Prostate gland (tissue), 2 donors: Measurements from ENCODE around the gene ATP6V1B1. TPM values are rescaled to one million over a fixed set of nuclear protein-coding genes. Genes with fewer than 3 reads are reported as not detected.

ENCODE experiments used
- DNase-seq: peaks from one replicate; pipeline ENCODE4 v3.0.0-alpha.2; 2019; ENCODE audit warnings: low spot score
- H3K27ac ChIP-seq, 2 donors: fragments of 200-600 bp; sonication (generic); 2 replicates each; pipeline ENCODE4 v1.5.1; 2017 to 2019
- H3K27me3 ChIP-seq: fragments of 200-600 bp; sonication (generic); replicated peaks from 2 replicates; pipeline ENCODE4 v1.5.1; 2019; ENCODE audit not compliant: insufficient read depth
- H3K36me3 ChIP-seq, 2 donors: fragments of 200-600 bp; sonication (generic); 1 replicate in 1 of 2; 2 replicates in 1 of 2; pipeline versions ENCODE4 v1.5.1 to v1.8.1; 2017 to 2019
- H3K4me1 ChIP-seq: fragments of 200-600 bp; sonication (generic); replicated peaks from 2 replicates; pipeline ENCODE4 v1.5.1; 2019
- H3K4me3 ChIP-seq, 2 donors: fragments of 200-600 bp; sonication (generic); 2 replicates each; pipeline ENCODE4 v1.5.1; 2017 to 2019
- H3K9me3 ChIP-seq: fragments of 200-600 bp; sonication (generic); 2 replicates; pipeline ENCODE4 v1.5.1; 2017
- CTCF ChIP-seq, 4 experiments: fragments of 200-600 bp in 2 of 4; fragments of 450-650 bp in 2 of 4; sonication (generic) in 2 of 4; IDR thresholded peaks; 1 replicate in 3 of 4; 2 replicates in 1 of 4; pipeline ENCODE4 v1.5.1; 2016 to 2019; ENCODE audit warnings: antibody characterized with exemption in 4 of 4, mild to moderate bottlenecking in 2 of 4, moderate library complexity in 2 of 4
- POLR2A ChIP-seq: fragments of 450-650 bp; IDR thresholded peaks from one replicate; pipeline ENCODE4 v1.6.1; 2016; ENCODE audit warnings: antibody characterized with exemption, mild to moderate bottlenecking
- POLR2AphosphoS5 ChIP-seq: sonication (generic); formaldehyde crosslinking; IDR thresholded peaks from one replicate; pipeline ENCODE4 v1.6.1; 2017; ENCODE audit warnings: antibody characterized with exemption
- WGBS: methylation state at CpG from one replicate; pipeline ENCODE4 v1.1.5; 2018; 5-methylcytosine and 5-hydroxymethylcytosine counted together
- intact Hi-C: fragments of 100-400 bp; cut with DNase I; formaldehyde crosslinking; loops from one replicate; pipeline ENCODE4 v1.14.2; 2022
- total RNA-seq, 2 donors: library from RNA; depleted of rRNA; stranded (reverse); fragments of >200 nt; gene quantifications; one replicate each; pipeline ENCODE4 v1.1.0, GENCODE V29; 2016

The ATP6V1B1 gene
- total RNA-seq, 2 donors from 2014 or later = 1.2 TPM; not detected in 1

GRCh38 chr2:70987386-70987785, 51.7 kb downstream of the ATP6V1B1 start:
- WGBS = 90% methylated on average over 1 of the region's 1 CpG
- H3K9me3 ChIP-seq = no peaks in the 10 kb centered on the region
- no peak for DNase-seq
- intact Hi-C loops = no loop called here
- peaks cover 7 to 10% of the 10 kb centered on the region in 2 donors for H3K36me3 ChIP-seq
- no peaks in the 10 kb centered on the region for H3K4me1 ChIP-seq
- H3K27me3 ChIP-seq = no peaks in the 10 kb centered on the region
- H3K4me3 ChIP-seq = no peak overlapping the region
- no peak overlapping the region for H3K27ac ChIP-seq
- no peak for TF ChIP-seq POLR2AphosphoS5
- TF ChIP-seq POLR2A = no peak
- TF ChIP-seq CTCF (IDR thresholded peaks at IDR 0.05) = no peak

DNA sequence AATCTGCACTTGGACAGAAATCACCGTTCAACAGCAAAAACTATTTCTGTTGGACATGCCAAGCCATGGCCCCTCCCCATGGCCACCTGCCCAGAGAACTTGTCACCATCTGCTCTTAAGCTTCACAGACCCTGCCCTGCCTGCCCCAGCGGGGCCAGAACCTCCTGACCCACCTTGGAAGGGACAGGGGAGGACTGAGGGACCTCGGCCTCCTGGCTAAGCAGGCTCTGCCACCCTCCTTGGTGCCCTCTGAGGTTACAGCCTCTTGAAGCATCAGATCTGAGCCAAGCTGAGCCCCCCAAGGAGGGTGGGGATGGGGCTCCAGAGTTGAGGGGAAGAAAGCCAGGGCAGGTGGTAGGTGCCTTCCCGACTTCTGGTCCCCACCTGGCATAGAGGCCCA, 52.5 kb downstream of the ATP6V1B1 start:
- no peak overlapping the region for H3K27ac ChIP-seq
- intact Hi-C loops = no loop called here
- no peaks in the 10 kb centered on the region for H3K9me3 ChIP-seq
- peaks cover 5% of the 10 kb centered on the region for H3K4me1 ChIP-seq
- DNase-seq = no peak
- no peak for TF ChIP-seq POLR2A
- no peak for TF ChIP-seq POLR2AphosphoS5
- no peak for TF ChIP-seq CTCF (IDR thresholded peaks at IDR 0.05)
- peaks cover 7 to 10% of the 10 kb centered on the region in 2 donors for H3K36me3 ChIP-seq
- H3K27me3 ChIP-seq = no peaks in the 10 kb centered on the region
- H3K4me3 ChIP-seq = no peak overlapping the region
- WGBS = 32% methylated on average over 3 of the region's 4 CpGs

GRCh38 chr2:70988726-70989648, 53.3 kb downstream of the ATP6V1B1 start:
- TF ChIP-seq POLR2AphosphoS5 (no peak), POLR2A (no peak), CTCF (IDR thresholded peaks at IDR 0.05) (no peak)
- DNase-seq = no peak
- no peak overlapping the region for H3K4me3 ChIP-seq
- H3K27me3 ChIP-seq = no peaks in the 10 kb centered on the region
- intact Hi-C loops = no loop called here
- peaks cover 10% of the 10 kb centered on the region for H3K4me1 ChIP-seq
- WGBS = 87% methylated on average over 16 of the region's 16 CpGs
- H3K27ac ChIP-seq = no peak overlapping the region
- H3K36me3 ChIP-seq = peaks cover 7 to 10% of the 10 kb centered on the region in 2 donors
- no peaks in the 10 kb centered on the region for H3K9me3 ChIP-seq

- Histone ChIP-seq H3K36me3 (peaks cover 7 to 10% of the 10 kb centered on the region in 2 donors), H3K4me3 (no peak overlapping the region), H3K27ac (no peak overlapping the region), H3K9me3 (no peaks in the 10 kb centered on the region), H3K4me1 (peaks cover 10% of the 10 kb centered on the region), H3K27me3 (no peaks in the 10 kb centered on the region)
- TF ChIP-seq CTCF (IDR thresholded peaks at IDR 0.05) (no peak), POLR2AphosphoS5 (no peak), POLR2A (no peak)
- 81% methylated on average over 5 of the region's 5 CpGs for WGBS
- no peak for DNase-seq
- intact Hi-C loops = no loop called here
Observed at GRCh38 chr2:70990216-70990615, 54.5 kb downstream of the ATP6V1B1 start.

DNA sequence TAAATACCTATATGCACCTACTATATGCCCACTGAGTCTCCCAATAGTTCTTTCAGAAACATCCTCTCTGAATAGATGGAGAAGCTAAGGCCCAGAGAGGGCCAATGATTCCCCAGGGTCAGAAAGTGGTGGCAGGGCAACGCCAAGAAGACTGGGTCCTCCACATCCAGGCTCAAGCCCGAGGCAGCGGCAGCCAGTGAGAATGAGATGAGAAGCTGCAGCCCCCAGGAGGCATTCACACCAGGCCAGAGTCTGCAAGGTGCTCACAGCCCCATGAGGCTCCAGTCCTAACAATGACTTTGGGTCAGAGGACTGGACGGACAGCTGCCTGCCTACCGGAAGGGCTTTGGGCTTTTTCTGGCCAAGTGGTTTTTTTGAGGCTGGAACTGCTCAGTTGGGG, 55.4 kb downstream of the ATP6V1B1 start:
- Histone ChIP-seq H3K4me3 (no peak overlapping the region), H3K36me3 (peaks cover 7 to 10% of the 10 kb centered on the region in 2 donors), H3K27me3 (no peaks in the 10 kb centered on the region), H3K27ac (no peak overlapping the region), H3K9me3 (no peaks in the 10 kb centered on the region), H3K4me1 (peaks cover 10% of the 10 kb centered on the region)
- WGBS = 94% methylated on average over 3 of the region's 5 CpGs
- DNase-seq = no peak
- TF ChIP-seq POLR2AphosphoS5 = no peak
- TF ChIP-seq CTCF (IDR thresholded peaks at IDR 0.05) = no peak
- TF ChIP-seq POLR2A = no peak
- intact Hi-C loops = no loop called here
